COLO829 (cell line): ENCODE results near the gene BCAS1.

Experiments used
- DNase-seq: peaks from one replicate; pipeline ENCODE4 v3.0.0; 2012; ENCODE audit warnings: low spot score

Gene BCAS1

DNA sequence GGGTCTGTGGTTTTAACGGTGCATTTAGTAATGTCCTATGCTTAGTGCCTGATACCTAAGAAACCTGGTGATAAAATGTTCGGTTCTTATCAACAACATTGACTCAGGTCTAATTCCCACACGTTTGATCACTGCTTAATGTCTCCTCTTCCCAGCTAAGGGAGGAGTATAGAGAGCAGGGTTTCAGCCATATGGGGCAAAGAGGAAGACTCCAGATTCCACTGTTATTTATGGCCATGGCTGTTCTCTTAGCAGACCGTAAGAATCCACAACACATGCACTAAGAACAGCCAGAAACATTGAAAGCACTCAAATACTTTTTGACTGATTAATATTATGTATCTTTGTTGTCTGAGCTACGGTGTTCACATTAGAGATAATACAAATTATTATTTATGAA is 112.1 kb downstream of the BCAS1 start:
- no peak for DNase-seq

GRCh38 chr20:53957451-53958172 is 112.8 kb downstream of the BCAS1 start:
- DNase-seq = no peak

DNA sequence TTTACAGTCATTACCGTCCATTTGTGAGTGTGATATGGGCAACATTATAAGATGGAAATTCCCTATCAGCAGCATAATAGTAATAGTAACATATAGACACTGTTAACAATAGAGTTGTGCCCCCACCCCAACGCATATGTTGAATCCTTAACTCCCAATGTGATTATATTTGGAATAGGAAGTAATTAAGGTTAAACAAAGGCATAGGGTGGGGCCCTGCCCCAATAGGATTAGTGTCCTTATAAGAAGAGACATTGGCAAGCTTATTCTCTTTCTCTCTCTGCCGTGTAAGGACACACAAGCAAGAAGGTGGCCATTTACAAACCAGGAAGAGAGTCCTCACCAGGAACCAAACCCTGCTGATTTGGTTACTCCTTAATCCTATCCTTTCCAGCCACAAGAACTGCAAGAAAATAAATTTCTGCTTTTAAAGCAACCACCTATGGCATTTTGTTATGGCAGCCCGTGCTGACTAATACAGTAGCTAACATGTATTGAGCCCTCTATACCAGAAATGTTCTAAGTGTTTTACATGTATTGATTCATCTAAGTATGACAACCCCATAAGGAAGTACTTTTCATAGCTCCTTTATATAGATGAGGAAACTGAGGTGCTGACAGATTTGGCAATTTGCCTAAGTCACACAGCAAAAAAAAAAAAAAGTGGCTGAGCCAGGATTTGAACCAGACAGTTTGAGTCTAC is 114.2 kb downstream of the BCAS1 start:
- DNase-seq = no peak

- DNase-seq = no peak
These were observed 115.4 kb downstream of the BCAS1 start for GRCh38 chr20:53954723-53955658.

DNA sequence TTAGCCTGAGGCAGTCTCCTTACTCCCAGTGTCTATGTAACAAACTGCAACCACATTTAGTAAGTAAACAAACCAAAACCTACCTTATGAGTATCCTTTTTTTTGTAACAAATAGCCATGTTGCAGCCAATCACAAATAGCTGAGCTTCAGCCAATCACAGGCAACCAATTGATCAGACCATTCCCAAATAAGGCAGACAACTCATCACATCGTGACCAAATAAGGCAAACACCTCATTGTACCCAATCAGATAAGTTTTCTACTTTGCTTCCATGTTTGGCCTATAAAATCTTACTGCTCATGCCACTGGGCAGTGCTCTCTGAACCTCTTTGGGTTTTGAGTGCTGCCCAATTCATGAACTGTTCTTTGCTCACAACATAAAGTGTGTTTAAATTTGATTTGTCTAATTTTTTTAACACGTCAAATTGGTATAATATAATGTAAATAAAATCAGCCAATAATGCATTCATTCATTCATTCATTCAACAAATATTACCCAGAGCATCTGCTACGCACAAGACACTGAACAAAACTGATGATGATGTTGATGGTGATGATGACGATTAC is 117.8 kb downstream of the BCAS1 start:
- DNase-seq = no peak

GRCh38 chr20:53950578-53950977 is 119.8 kb downstream of the BCAS1 start:
- no peak for DNase-seq

DNA sequence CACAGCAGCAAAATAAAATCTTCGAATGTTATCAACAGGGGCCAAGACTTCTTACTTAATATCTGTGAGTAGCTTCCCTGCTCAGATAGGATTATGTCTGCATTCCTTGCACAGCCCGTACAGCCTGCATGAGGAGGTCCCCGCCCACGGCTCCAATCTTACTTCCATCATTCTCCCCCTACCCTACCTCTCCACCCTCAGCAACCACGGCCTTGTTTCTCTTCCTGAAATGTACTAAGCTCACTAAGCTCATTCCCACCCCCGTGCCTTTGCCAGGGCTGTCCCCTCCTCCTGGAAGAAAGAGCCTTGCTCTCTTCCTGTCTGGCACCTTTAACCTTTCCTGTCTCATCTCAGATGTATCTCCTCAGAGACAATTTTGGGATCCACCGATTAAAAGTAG is 120.4 kb downstream of the BCAS1 start:
- DNase-seq = no peak

DNA sequence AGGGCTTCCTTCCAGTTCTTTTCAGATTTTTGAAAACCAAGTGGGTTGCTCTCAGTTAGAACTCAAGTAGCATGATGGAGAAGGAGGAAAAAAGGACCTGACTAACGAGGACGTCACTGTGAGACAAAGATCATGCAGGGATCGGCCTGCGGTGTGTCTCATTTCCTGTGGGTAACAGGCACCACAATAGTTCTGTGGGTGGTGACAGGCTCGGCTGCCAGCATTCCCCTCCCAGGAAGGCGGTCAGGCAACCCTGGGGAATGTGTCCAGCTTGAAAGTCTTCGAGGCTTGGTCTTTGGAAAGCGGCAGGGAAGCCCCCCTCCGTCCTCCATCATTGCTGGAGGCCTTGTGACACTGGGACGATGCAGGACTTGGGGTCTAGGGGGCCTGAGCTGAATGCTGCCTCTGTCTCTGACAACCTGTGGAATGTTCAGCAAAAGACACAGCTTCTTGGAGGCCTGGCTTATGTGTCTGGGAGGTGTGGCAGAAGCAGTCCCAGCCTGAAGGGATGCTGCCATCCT is 121.0 kb downstream of the BCAS1 start:
- DNase-seq = peak; percentile 61

DNA sequence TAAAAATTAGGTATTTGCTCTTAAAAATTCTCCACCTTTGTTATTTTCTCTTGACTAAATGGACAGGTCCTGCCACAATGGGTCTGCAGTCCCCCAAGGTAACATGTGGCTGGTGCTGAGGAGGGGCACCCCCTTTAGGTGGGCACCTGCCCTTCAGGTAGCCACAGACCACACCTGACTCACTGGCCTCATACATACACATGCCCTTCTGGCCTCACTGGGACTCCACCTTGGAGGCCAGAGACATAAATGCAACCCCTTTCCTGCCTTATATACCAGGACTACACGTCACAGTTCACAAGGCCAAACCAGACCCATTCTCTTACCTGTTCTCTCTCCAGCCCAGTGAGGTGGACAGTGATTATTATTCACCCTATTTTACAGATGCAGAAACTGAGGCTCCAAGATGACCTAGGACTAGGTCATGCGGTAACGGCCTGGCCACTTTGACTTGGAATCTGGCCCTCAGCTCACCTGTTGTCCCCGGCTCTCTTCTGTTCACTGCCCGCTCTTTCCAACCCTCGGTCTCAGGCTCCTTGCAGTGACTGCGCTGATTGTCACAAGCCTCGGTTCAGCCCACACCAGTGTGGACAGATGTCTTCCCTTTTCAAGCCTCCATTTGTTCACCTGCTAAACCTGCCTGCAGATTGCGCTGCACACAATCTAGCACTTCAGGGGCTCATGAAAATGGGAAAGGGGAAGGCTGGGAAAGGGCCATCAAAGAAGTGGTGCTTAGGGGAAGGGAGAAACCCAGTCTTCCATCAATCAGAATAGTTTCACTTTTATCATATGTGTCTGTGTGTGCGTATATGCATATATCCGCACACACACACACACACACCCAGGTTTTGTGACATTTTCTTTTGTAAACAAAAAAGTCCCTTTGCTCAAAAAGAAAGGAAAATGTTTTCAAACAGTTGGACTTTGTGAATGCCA is 121.7 kb downstream of the BCAS1 start:
- no peak for DNase-seq

DNA sequence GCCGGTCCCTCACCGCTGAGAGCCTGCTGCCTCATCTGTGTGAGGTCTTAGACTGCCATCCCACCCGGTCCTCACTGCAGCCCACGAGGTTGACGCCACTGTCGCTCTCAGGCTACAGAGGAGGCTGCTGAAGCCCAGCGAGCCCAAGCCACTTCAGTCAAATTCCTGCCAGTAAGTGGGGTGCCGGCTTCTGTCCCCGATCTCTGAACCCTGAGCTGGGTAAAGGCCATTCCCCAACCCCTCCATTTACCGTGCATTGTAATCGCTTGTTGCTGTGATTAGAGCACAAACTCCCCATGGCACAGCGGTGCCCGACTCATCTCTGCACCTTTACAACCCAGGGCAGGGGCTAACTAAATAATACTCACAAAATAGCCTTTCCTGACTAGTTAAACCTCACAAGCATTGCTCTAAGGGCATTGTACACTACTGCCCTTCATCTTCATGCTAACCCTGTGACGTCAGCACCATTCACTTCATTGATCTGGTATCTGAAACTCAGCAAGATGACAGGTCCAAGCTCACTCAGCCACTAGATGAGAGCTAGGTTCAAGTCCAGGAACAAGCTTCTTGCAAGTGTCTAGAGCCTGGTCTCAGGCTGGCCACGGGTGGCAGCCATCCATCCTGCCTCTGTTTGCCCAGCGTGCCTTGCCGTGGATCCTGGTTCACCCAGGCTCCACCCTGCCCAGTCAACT is 122.7 kb downstream of the BCAS1 start:
- DNase-seq = no peak

DNA sequence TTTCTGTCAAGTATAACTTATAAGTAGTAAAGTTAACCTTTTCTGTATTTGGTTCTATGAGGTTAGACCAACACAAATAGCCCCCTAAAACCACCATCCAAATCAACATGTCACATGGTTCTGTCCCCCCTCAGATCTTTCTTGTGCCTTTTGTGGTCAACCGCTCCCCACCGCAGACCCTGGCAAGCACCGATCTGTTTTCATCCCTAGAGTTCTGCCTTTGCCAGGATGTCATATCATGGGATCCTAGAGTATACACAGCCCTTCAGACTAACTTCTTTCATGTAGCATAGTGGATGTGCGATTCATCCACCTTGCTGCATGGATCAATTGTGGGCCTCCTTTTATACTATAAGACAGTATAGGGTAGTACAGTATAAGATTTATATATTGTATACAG is 124.3 kb downstream of the BCAS1 start:
- no peak for DNase-seq

GRCh38 chr20:53945478-53945877 is 124.9 kb downstream of the BCAS1 start:
- DNase-seq = no peak

DNA sequence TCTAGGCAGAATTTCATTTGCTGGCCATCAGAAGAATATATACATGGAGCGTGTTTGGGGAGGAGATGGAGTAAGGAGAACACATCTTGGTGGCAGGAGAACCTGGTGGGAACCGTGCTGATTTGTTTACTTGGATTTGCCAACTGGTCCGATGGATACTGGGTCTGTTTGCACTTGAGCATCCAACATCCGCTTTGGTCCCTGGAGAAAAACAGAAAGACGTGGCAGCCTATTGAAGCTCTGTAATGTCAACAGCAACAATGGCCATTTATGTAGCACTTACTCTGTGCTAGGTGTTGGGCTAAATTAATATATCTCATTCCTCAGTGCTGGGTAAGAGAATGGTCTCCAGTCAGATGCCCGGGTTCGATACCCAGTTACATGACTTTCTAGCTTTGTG is 125.6 kb downstream of the BCAS1 start:
- no peak for DNase-seq

DNA sequence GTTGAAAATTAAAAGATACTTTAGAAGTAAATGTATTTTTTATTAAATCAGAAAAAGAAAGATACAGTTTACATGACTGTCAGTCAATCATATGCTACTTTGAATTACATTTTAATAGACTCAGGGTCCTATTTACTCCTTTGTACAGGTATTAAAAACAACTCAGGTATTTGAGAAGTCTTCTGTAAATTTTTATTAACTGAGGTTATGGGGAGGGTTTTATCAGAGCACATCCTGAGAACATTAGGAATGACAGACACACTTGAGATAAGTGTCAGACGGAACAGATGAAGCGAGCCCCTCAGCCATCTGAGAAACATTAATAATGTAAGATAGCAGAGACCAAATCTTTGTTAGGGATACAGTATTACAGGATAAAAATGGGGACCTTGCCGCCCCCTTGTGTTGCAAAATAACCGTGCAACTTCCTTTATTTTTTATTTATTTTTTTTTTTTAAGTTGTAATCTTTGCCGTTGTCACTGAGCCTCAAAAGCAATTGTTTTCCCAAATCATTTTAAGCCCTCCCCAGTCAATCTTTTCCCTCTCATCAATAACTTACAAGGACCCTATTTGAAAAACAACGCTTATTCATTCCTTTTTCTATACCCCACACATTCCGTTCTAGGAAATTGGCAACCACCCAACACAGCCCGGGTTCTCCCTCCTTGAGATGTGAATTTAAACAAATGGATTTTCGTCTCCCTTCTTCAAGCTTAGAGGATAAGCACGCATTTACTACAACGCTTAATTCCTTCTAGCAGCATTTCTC is 126.7 kb downstream of the BCAS1 start:
- DNase-seq = no peak

GRCh38 chr20:53942973-53943372 is 127.4 kb downstream of the BCAS1 start:
- DNase-seq = no peak

- no peak for DNase-seq
These were observed 128.0 kb downstream of the BCAS1 start for GRCh38 chr20:53942472-53942816.

- no peak for DNase-seq
These were observed 128.5 kb downstream of the BCAS1 start for GRCh38 chr20:53941680-53942471.

- DNase-seq = peak; percentile 82
These were observed 129.4 kb downstream of the BCAS1 start for GRCh38 chr20:53940907-53941545.
